HG02852 (cell line): ENCODE measurements around the gene GLYATL2.

Source experiments
- ATAC-seq: cut with Tn5 transposase; IDR thresholded peaks from one replicate; pipeline ENCODE4 v1.9.1; 2021; ENCODE audit warnings: mild to moderate bottlenecking, moderate library complexity; ENCODE audit not compliant: unreplicated experiment

Gene GLYATL2

GRCh38 chr11:58801974-58802545 is 42.4 kb downstream of the GLYATL2 start:
- ATAC-seq: no peak

DNA sequence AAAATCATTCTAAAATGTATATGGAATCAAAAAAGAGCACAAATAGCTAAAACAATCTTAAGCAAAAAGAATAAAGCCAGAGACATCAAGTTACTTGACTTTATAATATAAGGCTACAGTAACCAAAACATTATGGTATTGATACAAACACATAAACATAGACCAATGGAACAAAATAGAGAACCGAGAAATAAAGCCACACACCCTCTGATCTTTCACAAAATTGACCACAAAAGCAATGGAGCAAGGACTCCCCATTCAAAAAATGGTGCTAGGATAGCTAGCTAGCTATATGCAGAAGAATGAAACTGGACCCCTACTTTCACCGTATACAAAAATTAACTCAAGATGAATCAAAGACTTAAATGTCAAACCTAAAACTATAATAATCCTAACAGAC is 43.2 kb downstream of the GLYATL2 start:
- no peak for ATAC-seq

GRCh38 chr11:58796333-58796732 is 48.2 kb downstream of the GLYATL2 start:
- ATAC-seq: no peak

DNA sequence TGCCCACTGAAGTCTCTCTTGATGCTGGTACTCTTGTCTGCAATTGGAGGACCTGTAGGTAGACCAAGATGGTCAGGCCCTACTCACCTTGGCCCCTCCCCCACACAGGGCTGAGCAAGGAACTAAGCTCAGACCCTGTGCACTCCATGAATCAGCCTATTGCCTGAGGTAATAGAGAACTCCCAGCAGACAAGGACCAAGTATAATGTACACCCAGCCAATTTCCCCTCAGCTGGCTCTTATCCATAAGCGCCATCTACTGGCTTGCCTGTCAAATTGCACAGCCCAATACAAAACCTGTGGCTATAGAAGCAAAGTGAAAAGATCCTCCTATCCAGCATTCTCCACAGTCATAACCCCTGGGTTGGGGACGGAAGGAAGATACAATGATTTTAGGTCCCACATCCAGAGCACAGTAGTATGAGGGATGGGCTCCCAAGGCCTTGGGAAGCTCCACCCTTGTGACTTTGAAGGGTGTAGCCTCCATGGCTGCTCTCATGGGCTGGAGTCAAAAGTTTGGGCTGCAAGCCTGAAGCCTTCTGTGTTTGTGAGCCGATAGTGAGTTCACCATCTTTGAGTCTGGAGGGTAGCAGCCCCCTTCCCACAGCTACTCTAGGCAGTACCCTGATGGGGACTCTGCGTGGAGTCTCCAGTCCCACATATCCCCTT is 56.0 kb downstream of the GLYATL2 start:
- peak; percentile 96 for ATAC-seq

- ATAC-seq: peak; percentile 10
These were observed 56.6 kb downstream of the GLYATL2 start for GRCh38 chr11:58787903-58788302.

DNA sequence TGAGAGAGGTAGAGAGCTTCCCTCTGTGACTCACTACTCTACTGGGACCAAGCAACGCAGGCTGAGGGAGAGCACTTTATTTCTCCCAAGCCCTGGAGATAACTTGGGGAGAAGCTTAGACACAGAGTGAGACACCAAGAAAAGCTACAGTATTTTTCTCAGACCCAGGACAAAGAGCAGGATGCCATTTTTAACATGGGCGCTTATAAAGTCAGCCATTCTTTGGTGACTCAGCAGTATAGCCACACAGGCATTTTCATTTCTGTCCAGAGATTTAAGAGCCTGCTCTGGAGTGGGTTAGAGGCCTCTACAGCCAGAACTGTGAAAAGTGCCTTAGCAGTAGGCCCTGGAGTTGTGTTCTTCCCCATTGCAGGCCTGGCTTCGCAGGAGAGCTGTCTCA is 57.8 kb downstream of the GLYATL2 start:
- ATAC-seq: no peak

DNA sequence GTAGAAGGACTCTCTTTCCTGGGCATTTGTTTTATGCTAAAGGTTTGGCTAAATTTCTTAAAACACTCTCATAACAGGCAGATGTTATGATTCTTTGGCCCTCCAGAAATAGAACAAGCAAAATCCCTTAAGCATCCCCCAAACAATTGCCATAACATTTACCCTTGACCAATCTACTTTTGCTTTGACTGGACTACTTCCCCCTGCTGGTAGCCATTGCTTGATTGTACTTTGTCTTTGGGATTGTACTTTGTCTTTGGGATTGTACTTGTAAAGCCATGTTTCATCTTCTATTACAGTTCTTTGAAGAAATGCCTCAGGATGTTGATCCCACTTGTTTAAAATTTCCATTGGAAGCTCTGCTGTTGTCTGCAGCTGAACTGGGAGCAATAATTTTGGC is 59.5 kb downstream of the GLYATL2 start:
- no peak for ATAC-seq
